Gastroesophageal sphincter (tissue), 3 donors: ENCODE measurements around the gene UBL4A.

Experiments used
- CTCF ChIP-seq, 4 experiments: fragments of 200-600 bp in 2 of 4; fragments of 450-650 bp in 2 of 4; sonication (generic) in 1 of 4; IDR thresholded peaks; one replicate each; pipeline ENCODE4 v1.5.1; 2017 to 2019; ENCODE audit warnings: antibody characterized with exemption in 4 of 4, mild to moderate bottlenecking in 2 of 4, moderate library complexity in 2 of 4
- EP300 ChIP-seq: sonication (generic); formaldehyde crosslinking; IDR thresholded peaks from one replicate; pipeline ENCODE4 v1.6.1; 2017; ENCODE audit warnings: antibody characterized with exemption, mild to moderate bottlenecking

DNA sequence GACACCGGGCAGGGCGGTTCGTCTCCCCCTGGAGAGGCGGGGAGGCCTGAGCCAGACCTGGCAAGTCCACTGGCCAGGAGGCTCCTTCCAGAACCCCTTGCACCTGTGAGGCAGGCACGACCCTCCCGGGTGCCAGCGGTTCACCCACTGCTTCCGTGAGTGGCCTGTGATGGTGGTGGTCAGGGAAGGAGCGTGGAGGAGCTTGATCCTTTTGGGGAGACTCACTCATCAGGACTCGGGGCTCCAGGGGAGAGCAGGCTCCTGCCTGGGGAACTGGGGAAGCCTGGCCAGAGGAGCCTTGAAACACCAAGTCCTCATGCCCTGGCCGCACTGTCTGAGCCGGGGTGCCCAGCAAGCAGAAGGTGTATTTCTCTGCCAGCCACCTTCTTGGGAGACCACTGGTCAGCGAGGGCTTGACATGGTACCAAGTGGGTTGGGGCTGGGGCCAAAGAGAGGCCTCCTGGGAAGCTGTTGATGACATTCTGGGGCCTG, 41.6 kb downstream of the UBL4A start:
- no peak for TF ChIP-seq CTCF (IDR thresholded peaks at IDR 0.05)
- no peak for TF ChIP-seq EP300
